Astrocyte (in vitro differentiated cells and primary cell): ENCODE results near the gene GJC1. TPM values are rescaled to one million over a fixed set of nuclear protein-coding genes. Genes with fewer than 3 reads are reported as not detected.

Experiments
- DNase-seq: peaks from one replicate; pipeline ENCODE4 v3.0.0-alpha.2; 2010; ENCODE audit warnings: low read depth
- FAIRE-seq: peaks from 2 replicates; lab custom pipeline; 2011; peaks lifted over from hg19 to GRCh38; lab: Jason Lieb, UNC
- H2AFZ ChIP-seq: 2 replicates; pipeline ENCODE4 v1.6.0; 2012; ENCODE audit warnings: low read depth, low read length, inconsistent platforms
- H3K27ac ChIP-seq: 2 replicates; pipeline ENCODE4 v1.5.1; 2011; ENCODE audit warnings: low read depth, low read length, inconsistent platforms
- H3K27me3 ChIP-seq: 2 replicates; pipeline ENCODE4 v1.6.0; 2011; ENCODE audit warnings: low read length, inconsistent platforms; ENCODE audit not compliant: insufficient read depth
- H3K36me3 ChIP-seq: 2 replicates; pipeline ENCODE4 v1.5.1; 2011; ENCODE audit warnings: low read length, inconsistent platforms; ENCODE audit not compliant: insufficient read depth
- H3K4me1 ChIP-seq: 2 replicates; pipeline ENCODE4 v1.5.1; 2011; ENCODE audit warnings: low read length, inconsistent platforms; ENCODE audit not compliant: insufficient read depth
- H3K4me2 ChIP-seq: 2 replicates; pipeline ENCODE4 v1.6.0; 2012; ENCODE audit warnings: low read length, inconsistent platforms
- H3K4me3 ChIP-seq: 2 replicates; pipeline ENCODE4 v1.5.1; 2011; ENCODE audit warnings: low read depth, mild to moderate bottlenecking, low read length, inconsistent platforms; ENCODE audit not compliant: insufficient read depth
- H3K79me2 ChIP-seq: 2 replicates; pipeline ENCODE4 v1.6.0; 2012; ENCODE audit warnings: mild to moderate bottlenecking, low read length, inconsistent platforms; ENCODE audit not compliant: insufficient read depth
- H3K9ac ChIP-seq: 2 replicates; pipeline ENCODE4 v1.6.0; 2012; ENCODE audit warnings: mild to moderate bottlenecking, low read length, inconsistent platforms
- H3K9me3 ChIP-seq: 2 replicates; pipeline ENCODE4 v1.5.1; 2012; ENCODE audit warnings: low read depth, mild to moderate bottlenecking, low read length, inconsistent platforms; ENCODE audit not compliant: insufficient read depth
- H4K20me1 ChIP-seq: 2 replicates; pipeline ENCODE4 v1.6.0; 2012; ENCODE audit warnings: low read length, inconsistent platforms; ENCODE audit not compliant: insufficient read depth
- H3K27ac Mint-ChIP-seq: one replicate; pipeline ENCODE4 v1.8.0; 2021; ENCODE audit warnings: mild to moderate bottlenecking, mixed read lengths; ENCODE audit not compliant: unreplicated experiment
- H3K27me3 Mint-ChIP-seq: one replicate; pipeline ENCODE4 v1.8.0; 2021; ENCODE audit warnings: low read depth, mixed read lengths; ENCODE audit not compliant: unreplicated experiment
- H3K36me3 Mint-ChIP-seq: one replicate; pipeline ENCODE4 v1.8.0; 2021; ENCODE audit warnings: low read depth, mixed read lengths; ENCODE audit not compliant: unreplicated experiment
- H3K4me1 Mint-ChIP-seq: one replicate; pipeline ENCODE4 v1.8.0; 2021; ENCODE audit warnings: low read depth, mixed read lengths; ENCODE audit not compliant: unreplicated experiment
- H3K4me3 Mint-ChIP-seq: one replicate; pipeline ENCODE4 v1.8.0; 2021; ENCODE audit warnings: mild to moderate bottlenecking, moderate library complexity, mixed read lengths; ENCODE audit not compliant: unreplicated experiment
- H3K9me3 Mint-ChIP-seq: one replicate; pipeline ENCODE4 v1.8.0; 2021; ENCODE audit warnings: mild to moderate bottlenecking, mixed read lengths; ENCODE audit not compliant: unreplicated experiment
- CTCF ChIP-seq: IDR thresholded peaks from 2 replicates; pipeline ENCODE4 v1.5.1; 2011; ENCODE audit warnings: low read depth, mild to moderate bottlenecking, inconsistent platforms, low read length, moderate library complexity; ENCODE audit not compliant: insufficient read depth
- EZH2 ChIP-seq: IDR thresholded peaks from 2 replicates; pipeline ENCODE4 v1.6.1; 2012; ENCODE audit warnings: mild to moderate bottlenecking, low read length, inconsistent platforms; ENCODE audit not compliant: insufficient read depth
- total RNA-seq: library from RNA; stranded (reverse); gene quantifications from 2 replicates; pipeline ENCODE4 v1.2.1, GENCODE V29; 2021

Gene GJC1
- total RNA-seq, 1 donor from 2014 or later, result 38.4 TPM

GRCh38 chr17:44775136-44775837 lies 54.8 kb downstream of the GJC1 start:
- no peaks in the 10 kb centered on the region for H3K79me2 ChIP-seq
- TF ChIP-seq EZH2 (no peak), CTCF (no peak)
- H3K4me3 ChIP-seq, result peak overlapping the region; percentile 60
- Mint-ChIP-seq H3K9me3 (no peaks in the 10 kb centered on the region), H3K4me1 (peaks cover 4% of the 10 kb centered on the region), H3K27ac (no peak overlapping the region), H3K36me3 (no peaks in the 10 kb centered on the region), H3K4me3 (peak overlapping the region; percentile 83), H3K27me3 (peaks cover 16% of the 10 kb centered on the region)
- DNase-seq (peak; percentile 92), FAIRE-seq (peak; percentile 43)
- no peaks in the 10 kb centered on the region for H4K20me1 ChIP-seq
- no peaks in the 10 kb centered on the region for H3K9me3 ChIP-seq
- no peaks in the 10 kb centered on the region for H3K27me3 ChIP-seq
- H3K4me2 ChIP-seq, result peak overlapping the region; percentile 95
- no peak overlapping the region for H3K27ac ChIP-seq
- H3K4me1 ChIP-seq, result peaks cover 13% of the 10 kb centered on the region
- H2AFZ ChIP-seq, result peak overlapping the region; percentile 84
- H3K36me3 ChIP-seq, result no peaks in the 10 kb centered on the region
- peak overlapping the region; percentile 23 for H3K9ac ChIP-seq

DNA sequence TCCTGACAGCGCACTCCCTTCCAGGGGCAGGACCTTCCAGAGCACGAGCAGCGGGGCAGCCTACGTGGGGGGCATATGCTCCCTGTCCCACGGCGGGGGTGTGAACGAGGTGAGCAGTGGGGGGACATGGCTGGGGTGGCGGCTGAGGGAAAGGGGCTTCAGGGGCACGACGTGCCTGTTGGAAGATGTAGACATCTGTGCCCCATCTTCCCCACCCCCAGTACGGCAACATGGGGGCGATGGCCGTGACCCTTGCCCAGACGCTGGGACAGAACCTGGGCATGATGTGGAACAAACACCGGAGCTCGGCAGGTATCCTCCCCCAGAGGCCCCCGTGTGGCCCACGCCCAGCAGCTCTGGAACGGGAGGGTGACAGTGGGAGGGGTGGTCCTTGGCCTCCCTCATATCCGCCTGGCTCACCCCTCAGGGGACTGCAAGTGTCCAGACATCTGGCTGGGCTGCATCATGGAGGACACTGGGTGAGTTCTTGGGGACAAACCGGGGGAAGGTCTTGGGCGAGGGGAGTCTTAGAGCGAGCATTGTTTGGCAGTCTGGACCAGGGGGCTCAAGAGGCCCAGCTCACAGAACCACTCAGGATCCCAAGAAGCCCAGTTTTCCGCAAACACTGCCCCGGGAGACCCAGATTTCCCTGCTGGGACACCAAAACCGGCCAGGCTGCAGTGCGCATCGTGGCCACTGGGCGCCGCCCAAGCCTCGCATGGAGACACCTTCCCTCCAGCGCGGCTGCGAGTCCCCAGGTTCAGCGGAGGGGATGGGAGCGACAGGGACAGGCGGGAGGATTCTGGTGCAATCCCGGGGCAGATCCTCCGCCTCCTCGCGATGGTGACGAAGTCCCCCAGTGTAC lies 55.6 kb downstream of the GJC1 start:
- no peaks in the 10 kb centered on the region for H4K20me1 ChIP-seq
- Mint-ChIP-seq H3K4me1 (peaks cover 4% of the 10 kb centered on the region), H3K27me3 (peaks cover 16% of the 10 kb centered on the region), H3K36me3 (no peaks in the 10 kb centered on the region), H3K27ac (no peak overlapping the region), H3K9me3 (no peaks in the 10 kb centered on the region), H3K4me3 (peak overlapping the region; percentile 83)
- H3K27me3 ChIP-seq, result no peaks in the 10 kb centered on the region
- peak overlapping the region; percentile 95 for H3K4me2 ChIP-seq
- H3K36me3 ChIP-seq, result no peaks in the 10 kb centered on the region
- H3K27ac ChIP-seq, result no peak overlapping the region
- peak overlapping the region; percentile 23 for H3K9ac ChIP-seq
- H3K9me3 ChIP-seq, result no peaks in the 10 kb centered on the region
- peaks cover 13% of the 10 kb centered on the region for H3K4me1 ChIP-seq
- H2AFZ ChIP-seq, result peak overlapping the region; percentile 84
- TF ChIP-seq CTCF (peak; percentile 94), EZH2 (no peak)
- H3K79me2 ChIP-seq, result no peaks in the 10 kb centered on the region
- FAIRE-seq (no peak), DNase-seq (no peak)
- H3K4me3 ChIP-seq, result peak overlapping the region; percentile 60
